ENCODE data around the gene TANC1.

TANC1 gene

DNA sequence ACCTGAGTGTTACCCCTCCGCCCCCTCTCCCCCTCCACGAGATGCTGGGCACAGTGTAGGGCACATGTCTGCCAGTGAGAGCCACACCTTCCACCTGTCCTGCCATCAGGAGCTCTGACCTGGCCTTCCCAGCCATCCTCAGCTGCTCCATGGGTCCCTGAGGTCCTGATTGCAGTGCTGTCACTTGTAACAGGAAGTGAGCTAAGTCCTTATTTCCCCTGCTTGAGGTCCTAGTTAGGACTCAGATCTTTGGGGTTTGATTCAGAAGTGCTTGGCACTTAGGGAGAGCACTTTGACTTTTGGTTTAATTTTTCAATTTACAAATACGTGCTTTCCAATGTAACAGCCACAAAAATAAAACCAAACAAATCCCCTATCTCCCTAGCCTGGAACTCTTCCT lies 192.5 kb downstream of the TANC1 start:
- DNase-seq (ENCODE audit: low spot score), result no peak

DNA sequence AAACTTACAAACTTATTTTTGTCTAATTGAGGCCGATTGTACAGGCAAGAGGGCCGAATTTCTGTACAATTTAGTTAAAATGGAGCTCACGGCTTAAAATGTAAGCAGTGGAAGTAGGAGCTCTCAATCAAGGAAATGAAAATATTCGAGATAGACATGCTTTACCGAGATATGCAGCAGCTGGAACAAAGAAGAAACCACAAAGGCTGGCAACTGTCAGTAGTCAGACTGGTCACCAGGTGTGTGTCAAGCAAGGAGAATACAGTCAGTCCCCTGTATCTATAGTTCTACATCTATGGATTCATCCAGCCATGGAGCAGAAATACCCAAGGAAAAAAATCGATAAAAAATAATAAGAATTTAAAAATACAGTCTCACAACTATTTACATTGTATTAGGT lies 195.5 kb downstream of the TANC1 start:
- no peak for DNase-seq (ENCODE audit: low spot score)

DNA sequence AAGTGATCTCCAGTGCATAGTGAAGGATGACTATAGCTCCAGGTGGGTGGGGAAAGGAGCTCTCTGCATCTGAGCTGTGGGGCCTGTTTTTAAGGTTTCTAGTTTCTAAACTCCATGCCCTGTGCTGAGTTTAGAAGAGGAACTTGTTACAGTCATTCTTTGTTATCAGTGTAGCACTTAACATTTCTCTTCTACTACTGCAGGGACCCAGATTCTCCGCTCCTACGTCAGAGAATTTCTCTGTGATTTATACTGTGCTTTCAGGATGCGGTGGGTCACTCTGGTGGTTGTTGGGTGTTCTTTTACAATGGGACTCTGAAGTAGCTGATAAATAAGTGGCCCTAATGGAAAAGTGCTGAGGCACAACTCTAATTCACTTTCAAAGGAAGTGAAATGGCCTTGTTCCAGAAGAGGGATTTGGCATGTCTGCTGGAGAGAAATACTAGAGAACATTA lies 196.0 kb downstream of the TANC1 start:
- no peak for DNase-seq (ENCODE audit: low spot score)

DNA sequence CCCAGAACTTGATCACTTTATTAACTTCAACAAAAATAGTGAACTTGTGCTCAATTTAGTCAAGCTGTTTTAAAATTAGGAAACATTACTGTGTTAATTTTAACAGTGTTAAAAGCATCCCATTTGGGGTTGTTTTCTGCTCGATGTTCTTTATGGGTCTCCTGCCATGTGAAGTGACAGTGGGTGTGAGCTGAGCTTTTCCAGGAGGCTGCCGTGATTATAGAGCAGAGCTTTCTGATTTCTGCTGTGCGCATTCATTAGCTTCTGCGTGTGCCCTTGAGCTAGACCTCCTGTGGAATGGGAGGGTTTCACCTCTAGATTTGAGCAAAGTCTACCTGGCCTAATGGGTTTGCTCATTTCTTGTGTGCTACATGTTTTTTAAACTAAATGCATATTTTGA lies 196.6 kb downstream of the TANC1 start:
- DNase-seq (ENCODE audit: low spot score), result no peak

DNA sequence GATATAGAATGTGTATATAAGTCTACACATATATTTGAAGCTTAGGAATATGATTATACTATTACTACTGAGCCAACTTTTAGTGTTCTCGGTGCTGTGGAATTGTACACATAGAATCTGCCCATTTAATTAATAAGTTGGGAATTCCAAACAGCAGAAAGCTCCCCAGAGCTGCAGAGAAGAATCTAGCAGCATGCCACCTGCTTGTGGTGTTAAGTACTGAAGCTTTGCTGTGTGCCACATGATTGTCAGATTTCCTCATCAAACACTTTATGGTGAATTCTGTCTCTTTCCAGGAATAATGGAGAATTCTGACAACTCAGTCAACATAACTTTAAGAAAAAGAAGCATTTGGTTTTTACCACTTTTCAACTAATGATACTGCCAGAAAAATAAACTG lies 200.3 kb downstream of the TANC1 start:
- no peak for DNase-seq (ENCODE audit: low spot score)

DNA sequence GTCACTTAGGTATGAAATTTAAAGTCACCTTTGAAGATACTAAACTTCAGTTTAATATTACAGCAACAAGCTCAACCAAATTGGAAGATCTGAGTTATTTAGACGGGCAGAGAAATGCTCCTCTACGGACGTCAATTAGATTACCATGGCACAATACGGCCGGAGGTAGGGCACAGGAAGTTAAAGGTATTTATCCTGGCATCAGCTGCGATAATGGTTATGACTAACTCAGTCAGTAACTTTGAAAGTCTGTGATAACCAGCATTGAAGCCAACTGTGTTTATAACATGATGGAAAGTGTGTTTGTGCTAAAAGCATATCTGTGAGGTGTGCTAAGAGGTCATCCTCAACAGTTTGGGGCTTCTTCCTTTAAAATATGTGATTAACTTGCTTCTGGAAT lies 200.7 kb downstream of the TANC1 start:
- no peak for DNase-seq (ENCODE audit: low spot score)

DNA sequence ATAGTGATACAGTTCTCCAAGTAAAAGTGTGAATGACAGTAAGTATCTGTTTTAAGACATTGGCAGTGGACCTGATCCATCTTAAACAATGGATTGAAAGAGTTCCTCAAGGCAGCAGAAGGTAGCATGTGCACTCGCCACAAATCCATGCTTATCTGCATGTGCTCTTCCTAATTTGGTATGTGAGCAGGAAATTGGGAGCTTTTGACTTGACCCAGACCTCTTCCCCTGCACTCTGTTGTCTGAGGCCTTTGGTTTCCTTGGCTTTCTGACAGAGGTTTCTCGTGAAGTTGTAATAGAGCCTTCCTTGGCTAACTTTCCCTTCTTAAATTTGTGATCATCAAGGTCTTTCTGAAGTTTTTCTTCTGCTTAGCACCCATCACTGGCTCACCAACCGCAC lies 204.0 kb downstream of the TANC1 start:
- DNase-seq (ENCODE audit: low spot score), result no peak

DNA sequence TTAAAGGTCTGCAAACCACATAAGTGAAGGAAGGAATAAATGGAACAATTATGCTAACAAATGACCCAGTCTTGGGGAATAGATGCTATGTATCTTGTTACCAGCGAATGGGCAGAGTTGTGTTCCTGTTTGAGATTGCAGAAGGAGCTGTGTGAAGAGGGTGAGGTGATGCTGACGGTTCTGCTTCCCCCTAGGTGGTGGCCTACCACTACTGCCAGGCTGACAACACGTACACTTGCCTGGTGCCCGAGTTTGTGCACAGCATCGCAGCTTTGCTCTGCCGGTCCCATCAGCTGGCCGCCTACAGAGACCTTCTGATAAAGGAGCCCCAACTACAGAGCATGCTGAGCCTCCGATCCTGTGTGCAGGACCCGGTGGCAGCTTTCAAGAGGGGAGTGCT lies 206.3 kb downstream of the TANC1 start:
- no peak for DNase-seq (ENCODE audit: low spot score)

DNA sequence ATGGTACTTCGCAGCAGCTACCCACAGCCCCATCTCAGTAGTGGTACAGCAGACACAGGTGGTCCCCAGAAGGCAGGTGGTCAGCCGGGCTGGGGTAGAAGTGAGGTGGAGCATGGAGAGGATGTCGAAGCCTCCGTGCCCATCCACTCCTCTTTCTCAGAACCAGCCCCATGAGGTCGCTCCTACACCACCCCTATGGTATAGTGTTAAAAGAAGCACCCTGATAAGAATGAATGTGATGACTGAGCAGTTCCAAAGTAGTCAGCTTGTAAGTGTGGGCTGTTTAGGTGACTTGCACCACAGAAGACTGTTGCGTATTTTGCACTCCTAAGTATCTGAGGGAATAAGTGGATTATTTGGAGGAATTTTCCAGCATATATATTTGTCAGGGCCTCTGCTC lies 206.7 kb downstream of the TANC1 start:
- DNase-seq (ENCODE audit: low spot score), result no peak

DNA sequence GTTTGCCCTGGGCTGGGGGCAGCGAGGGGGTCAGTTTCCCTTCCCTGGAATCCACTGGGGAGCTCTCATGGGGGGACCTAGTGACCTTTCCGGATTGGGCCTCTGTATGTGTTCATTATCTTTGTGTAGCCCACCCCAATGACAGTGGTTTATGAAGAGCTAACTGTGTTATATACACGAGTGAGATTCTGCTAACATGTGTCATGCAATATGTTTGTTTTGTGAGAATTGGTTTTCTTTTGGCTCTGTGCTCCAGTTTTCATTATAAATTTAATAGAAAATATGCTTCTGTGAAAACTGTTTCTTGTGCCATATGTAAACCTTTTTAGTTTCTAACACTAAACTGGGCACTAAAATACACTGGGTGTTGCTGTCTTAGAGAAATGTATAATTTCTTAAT lies 207.5 kb downstream of the TANC1 start:
- no peak for DNase-seq (ENCODE audit: low spot score)

DNA sequence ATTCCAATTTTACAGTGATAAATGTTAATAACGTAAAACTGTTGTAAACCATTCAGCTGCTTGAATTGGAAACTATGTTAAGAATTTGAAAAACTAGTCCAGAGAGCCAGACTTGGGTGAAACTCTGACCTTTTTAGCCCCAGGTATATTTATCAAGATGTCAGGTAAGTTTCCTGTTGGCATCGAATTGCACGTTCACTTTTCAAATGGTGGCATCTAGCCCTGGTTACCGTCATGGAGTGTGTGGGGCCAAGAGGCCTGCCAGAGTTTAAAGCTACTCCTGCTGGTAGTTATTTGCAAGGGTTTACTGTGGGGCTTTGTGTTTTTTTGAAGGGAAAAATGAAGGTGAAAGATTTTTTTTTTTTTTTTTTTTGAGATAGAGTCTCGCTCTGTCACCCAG lies 208.1 kb downstream of the TANC1 start:
- no peak for DNase-seq (ENCODE audit: low spot score)

DNA sequence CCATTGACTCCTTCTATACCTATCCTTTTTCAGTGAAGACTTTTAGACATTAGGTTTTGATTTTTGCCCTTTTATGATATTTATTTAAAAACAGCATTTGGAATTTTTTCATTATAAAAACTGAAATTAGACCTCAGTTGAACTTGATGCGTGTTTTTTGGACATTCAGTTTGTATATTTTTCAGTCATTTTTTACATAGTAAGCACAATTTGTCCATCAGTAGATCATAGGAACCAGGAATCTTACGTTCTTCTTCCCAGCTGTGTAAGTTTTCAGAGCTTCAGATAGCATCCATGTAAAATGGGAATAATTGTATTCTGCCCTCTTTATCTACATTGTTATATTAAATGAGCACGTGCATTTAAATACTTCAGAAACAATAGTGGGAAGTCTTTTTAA lies 208.9 kb downstream of the TANC1 start:
- no peak for DNase-seq (ENCODE audit: low spot score)

DNA sequence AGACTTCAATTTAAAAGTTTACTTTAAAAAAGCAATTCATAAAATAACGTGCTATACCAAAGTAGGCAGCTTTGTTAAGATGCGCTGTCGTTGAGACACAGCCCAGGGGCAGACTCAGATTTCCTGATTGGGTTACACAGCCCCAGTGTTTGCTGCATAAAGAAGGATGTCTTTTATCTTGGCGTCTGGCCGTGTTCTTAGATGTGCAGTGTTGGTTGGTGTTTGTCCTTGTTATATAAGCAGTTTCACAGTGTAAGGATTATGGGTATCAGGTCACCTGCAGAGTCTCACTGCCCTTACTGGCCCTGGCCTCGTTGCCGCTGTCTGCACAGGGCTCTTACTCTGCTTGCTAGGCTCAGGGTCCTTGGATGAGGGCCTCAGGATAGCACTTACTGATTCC lies 209.5 kb downstream of the TANC1 start:
- DNase-seq (ENCODE audit: low spot score), result peak; percentile 62

DNA sequence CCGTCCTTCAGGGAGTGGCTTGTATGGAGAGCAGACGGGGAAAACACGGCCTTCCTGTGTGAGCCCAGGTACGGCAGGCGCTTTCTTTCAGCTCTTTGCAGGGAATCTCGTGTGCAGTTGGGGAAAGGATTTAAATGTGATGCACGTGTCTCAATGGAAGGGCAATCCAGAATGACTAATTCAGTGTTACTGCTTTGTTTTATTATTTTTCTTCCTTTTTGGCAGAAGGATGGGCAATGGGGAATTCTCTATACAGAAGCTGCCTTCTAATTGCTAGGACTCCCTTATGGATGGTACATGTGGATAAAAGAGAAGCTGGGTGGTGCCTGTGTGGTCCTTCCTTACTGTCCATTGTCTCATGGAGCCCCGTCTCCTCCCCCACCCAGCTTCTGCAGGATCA lies 210.7 kb downstream of the TANC1 start:
- DNase-seq (ENCODE audit: low spot score), result no peak

DNA sequence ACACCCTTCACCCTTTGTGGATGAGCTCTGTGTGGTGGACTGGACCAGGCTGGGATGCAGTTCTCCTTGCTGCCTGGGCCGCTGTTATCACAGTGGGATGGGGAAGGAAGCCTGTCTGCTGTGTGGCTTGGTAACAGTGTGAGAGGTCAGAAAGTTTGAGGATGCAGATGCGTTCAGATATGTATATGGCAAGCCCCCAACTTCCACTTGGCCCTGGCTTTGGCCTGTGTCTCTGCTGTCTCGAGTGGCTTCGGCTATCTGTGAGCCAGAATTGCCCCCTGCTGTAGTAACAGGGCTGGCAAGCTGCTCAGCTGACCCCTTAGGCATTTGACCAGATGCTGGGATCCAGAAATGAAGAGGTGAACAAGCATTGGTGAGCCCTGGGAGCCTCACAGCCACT lies 211.3 kb downstream of the TANC1 start:
- no peak for DNase-seq (ENCODE audit: low spot score)

DNA sequence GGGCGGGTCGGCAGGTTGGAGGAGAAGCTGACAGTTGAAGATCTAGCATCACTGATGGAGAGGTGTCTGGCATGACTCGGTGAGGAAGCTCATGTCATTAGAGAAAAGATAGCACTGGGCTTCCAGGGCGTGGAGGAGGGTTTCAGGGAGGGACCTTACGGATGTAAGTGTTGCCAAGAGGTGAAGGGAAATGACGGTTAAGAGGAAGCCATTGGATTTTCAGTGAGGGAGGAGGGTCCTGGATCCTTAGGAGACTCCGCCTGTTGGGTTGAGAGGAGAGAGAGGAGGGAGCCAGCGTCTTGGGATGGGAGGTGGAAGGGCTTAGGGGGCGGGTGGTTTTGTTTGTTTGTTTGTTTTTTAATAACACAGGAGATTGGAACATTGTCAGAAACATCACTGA lies 214.9 kb downstream of the TANC1 start:
- DNase-seq (ENCODE audit: low spot score), result no peak

DNA sequence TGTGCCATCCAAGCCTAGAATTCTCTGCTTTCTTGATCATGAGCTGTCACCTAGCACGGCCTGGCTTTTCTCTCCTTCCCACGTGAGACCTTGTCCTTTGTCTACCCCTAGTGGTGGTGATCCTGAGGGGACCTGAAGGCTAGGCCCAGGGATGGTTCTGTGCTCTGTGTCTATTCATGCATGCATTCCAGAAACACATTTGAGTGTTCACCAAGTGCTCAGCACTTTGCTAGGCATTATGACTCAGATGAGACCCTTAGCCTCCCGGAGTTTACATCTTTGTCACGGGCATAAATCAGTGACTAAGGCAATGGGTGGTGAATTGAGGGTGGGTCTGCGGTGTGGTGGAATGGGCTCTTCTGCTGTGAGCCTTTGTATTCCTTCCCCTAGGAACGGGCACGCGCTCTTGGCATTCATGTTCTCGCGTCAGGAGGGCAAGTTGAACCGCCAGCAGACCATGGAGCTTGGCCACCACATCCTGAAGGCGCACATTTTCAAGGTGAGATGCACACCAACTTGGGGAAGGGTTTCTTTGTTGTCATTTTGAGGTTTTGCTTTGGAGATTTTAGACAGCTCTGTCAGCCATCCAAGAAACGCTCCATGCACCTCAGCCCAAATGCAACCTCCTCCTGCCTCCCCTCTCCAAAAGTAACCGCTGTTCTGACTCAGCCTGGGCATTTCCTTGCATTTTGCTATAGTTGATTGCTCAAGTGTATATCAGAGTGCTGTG lies 217.1 kb downstream of the TANC1 start:
- peak; percentile 42 for DNase-seq (ENCODE audit: low spot score)

DNA sequence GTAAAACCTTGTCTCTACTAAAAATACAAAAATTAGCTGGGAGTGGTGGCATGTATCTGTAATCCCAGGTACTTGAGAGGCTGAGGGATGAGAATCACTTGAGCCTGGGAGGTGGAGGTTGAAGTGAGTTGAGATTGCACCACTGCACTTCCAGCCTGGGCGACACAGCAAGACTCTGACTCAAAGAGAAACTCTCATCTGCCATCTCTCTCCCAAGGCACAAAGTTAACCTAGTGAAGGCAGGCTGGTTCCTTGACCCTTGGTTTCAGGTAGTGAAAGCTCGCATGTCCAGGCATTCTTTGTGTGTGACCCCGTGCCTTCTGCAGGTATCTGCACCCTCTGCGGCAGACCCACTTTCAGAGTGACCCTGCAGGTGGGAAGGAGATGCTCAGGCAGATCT lies 218.0 kb downstream of the TANC1 start:
- no peak for DNase-seq (ENCODE audit: low spot score)

DNA sequence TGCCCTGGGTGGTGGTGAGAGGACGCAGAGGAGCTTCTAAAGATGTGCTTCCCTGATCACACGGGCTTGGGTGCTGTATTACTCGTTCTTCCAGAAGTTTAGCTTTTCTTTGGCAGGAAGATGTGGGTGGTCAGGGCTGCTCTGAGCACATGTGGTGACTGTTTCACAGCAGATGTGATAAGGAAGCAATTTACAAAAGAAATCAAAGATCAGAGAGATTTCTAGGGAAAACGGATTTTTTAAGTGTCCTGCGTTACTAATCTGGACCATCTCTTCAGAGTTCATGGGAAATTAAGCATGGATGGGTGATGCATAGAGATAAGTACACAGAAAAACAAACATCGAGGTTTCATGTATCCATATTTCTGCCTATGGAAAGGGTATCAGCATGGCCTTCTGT lies 218.7 kb downstream of the TANC1 start:
- no peak for DNase-seq (ENCODE audit: low spot score)

DNA sequence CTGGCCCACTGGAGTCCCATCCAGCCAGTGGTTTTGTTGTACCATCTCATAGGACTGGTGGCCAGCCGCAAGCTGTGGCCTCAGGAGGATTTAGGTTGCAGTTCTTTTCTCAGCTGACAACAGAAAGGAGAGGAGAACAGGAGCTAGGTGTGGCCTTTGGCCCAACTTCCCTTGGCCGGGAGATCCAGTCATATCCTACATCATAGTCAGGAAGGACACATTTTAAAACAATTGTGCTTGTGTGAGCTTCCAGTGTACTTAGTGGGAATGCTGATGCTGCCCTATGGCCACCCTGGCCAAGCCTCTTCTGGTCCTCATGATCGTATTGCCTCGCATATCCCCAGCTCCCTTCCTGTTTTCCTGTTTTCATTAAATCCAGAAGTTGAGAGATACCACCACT lies 220.0 kb downstream of the TANC1 start:
- DNase-seq (ENCODE audit: low spot score), result no peak

DNA sequence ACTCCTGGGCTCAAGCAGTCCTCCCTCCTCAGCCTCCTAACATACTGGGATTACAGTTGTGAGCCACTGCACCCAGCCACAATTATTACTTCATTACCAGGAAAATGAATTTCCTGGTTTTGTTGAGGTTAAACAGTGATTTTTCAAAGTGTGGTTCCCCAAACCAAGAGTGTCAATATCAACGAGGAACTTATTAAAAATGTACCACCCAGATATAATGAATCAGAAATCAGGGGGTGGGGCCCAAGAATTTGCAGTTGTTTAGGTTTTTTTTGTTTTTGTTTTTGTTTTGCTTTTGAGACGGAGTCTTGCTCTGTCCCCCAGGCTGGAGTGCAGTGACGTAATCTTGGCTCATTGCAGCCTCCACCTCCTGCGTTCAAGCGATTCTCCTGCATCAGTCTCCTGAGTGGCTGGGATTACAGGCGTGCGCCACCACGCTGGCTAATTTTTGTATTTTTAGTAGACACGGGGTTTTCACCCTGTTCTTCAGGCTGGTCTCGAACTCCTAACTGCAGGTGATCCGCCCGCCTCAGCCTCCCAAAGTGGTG lies 224.0 kb downstream of the TANC1 start:
- no peak for DNase-seq (ENCODE audit: low spot score)

DNA sequence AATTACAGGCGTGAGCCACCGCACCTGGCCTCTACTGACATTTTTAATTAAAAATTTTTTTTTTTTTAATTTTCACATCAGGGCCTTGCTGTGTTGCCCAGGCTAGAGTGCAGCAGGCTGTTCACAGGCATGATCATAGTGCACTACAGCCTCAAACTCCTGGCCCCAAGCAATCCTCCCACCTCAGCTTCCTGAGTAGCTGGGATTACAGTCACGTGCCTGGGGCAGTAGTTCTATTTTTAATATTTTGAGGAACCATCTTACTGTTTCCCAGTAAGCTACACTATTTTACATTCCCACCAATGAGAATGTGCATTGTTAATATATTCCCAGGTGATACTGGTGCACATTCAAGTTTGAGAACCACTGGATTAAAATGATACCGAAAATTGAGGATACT lies 225.4 kb downstream of the TANC1 start:
- no peak for DNase-seq (ENCODE audit: low spot score)

DNA sequence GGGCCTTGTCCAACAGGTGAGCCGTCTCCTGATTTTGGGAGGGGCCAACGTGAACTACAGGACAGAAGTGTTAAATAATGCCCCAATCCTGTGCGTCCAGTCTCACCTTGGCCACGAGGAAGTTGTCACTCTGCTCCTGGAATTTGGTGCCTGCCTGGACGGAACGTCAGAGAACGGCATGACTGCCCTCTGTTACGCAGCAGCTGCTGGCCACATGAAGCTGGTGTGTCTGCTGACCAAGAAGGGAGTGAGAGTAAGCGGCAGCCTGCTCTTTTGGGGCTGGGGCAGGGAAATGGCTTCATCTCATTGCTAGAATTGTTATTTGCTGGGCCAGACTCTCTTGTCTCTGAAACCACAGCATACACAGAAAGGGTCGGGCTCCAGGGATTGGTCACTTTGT lies 225.8 kb downstream of the TANC1 start:
- DNase-seq (ENCODE audit: low spot score), result no peak

DNA sequence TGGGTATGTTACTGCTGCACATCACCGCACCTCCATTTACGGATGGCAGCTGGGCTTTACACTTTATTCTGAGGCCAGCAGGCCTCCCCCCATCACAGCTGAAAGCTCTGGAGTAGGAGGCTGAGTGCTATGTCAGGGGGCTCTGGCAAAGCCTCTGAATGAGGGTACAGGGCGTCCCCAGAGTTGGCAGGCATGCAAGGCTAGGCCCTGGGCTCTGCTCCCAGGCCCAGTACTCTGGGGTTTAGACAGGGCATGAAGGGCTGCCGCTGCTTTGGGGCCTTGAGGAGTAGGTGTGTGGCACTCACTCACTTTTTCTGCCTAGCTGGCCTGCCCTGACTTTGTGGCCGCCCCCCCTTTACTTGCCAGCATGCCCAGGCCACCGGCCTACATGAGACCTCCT lies 227.3 kb downstream of the TANC1 start:
- DNase-seq (ENCODE audit: low spot score), result peak; percentile 46

Data from pons (tissue), 1 donor.